ENCODE data around the gene LAMC1. TPM values are rescaled to one million over a fixed set of nuclear protein-coding genes. Genes with fewer than 3 reads are reported as not detected.
"Not testable (repeated sequence)": the region's sequence is repeated elsewhere in the genome, so short reads cannot be mapped to it uniquely, and the experiment has no call there.

Gene LAMC1
- total and polyA plus RNA-seq, 5 donors from 2014 or later = 1.1 TPM; not detected in 4

DNA sequence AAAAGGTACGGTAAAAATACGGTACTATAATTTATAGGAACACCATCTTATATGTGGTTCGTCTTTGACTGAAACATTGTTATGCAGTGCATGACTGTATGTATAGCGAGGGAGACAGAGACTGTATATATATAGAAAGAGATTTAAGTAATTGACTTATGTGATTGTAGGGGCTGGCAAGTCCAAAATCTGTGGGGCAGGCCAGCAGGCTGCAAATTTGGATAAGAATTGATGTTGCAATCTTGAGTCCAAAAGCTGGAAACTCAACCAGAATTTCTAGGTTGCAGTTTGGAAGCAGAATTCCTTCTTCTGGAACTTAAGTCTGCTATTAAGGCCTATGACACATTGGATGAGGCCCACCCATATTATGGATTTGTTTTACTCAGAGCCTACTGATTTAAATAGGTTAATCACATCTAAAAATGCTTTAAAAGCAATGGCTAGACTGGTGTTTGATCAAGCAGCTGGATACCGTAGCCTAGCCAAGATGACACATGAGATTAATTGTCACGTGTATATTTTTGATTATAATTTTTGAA is 42.0 kb downstream of the LAMC1 start:
- no peak overlapping the region for H3K27ac Mint-ChIP-seq
- no peaks in the 10 kb centered on the region for H3K27me3 ChIP-seq (ENCODE audit: control insufficient read depth, insufficient read depth, low read length)
- H3K36me3 Mint-ChIP-seq = no peaks in the 10 kb centered on the region
- no peaks in the 10 kb centered on the region for H3K9me3 ChIP-seq (ENCODE audit: control insufficient read depth in 2 of 2, low read length in 2 of 2)
- H3K4me3 ChIP-seq (ENCODE audit: low read depth, low read length) = no peak overlapping the region
- H3K27me3 Mint-ChIP-seq = peaks cover 12% of the 10 kb centered on the region
- ATAC-seq (ENCODE audit: low read depth in 2 of 2) (no peak), DNase-seq (no peak)
- H3K4me1 ChIP-seq (ENCODE audit: control insufficient read depth, insufficient read depth, low read length, poor library complexity, severe bottlenecking) = no peaks in the 10 kb centered on the region
- H3K27ac ChIP-seq (ENCODE audit: insufficient read depth, low read length, poor library complexity, severe bottlenecking) = no peak overlapping the region
- no peak overlapping the region for H3K4me3 Mint-ChIP-seq
- H3K36me3 ChIP-seq (ENCODE audit: control insufficient read depth, insufficient read depth, low read length) = no peaks in the 10 kb centered on the region
- H3K4me1 Mint-ChIP-seq = no peaks in the 10 kb centered on the region
- H3K9me3 Mint-ChIP-seq = peaks cover 0 to 3% (median 0%) of the 10 kb centered on the region in 7 donors

DNA sequence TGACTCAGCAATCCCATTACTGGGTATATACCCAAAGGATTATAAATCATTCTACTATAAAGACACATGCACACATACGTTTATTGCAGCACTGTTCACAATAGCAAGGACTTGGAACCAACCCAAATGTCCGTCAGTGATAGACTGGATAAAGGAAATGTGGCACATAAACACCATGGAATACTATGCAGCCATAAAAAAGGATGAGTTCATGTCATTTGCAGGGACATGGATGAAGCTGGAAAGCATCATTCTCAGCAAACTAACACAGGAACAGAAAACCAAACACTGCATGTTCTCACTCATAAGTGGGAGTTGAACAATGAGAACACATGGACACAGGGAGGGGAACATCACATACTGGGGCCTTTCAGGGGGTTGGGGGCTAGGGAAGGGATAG is 43.2 kb downstream of the LAMC1 start:
- not testable (repeated sequence) for H3K4me3 Mint-ChIP-seq; H3K27ac ChIP-seq (ENCODE audit: insufficient read depth, low read length, poor library complexity, severe bottlenecking); H3K4me3 ChIP-seq (ENCODE audit: low read depth, low read length); H3K27ac Mint-ChIP-seq; H3K9me3 ChIP-seq (ENCODE audit: control insufficient read depth in 2 of 2, low read length in 2 of 2); H3K4me1 ChIP-seq (ENCODE audit: control insufficient read depth, insufficient read depth, low read length, poor library complexity, severe bottlenecking); H3K4me1 Mint-ChIP-seq; DNase-seq; H3K36me3 Mint-ChIP-seq; H3K36me3 ChIP-seq (ENCODE audit: control insufficient read depth, insufficient read depth, low read length); ATAC-seq (ENCODE audit: low read depth in 2 of 2); H3K27me3 ChIP-seq (ENCODE audit: control insufficient read depth, insufficient read depth, low read length); H3K9me3 Mint-ChIP-seq
- H3K27me3 Mint-ChIP-seq = peaks cover 15% of the 10 kb centered on the region

DNA sequence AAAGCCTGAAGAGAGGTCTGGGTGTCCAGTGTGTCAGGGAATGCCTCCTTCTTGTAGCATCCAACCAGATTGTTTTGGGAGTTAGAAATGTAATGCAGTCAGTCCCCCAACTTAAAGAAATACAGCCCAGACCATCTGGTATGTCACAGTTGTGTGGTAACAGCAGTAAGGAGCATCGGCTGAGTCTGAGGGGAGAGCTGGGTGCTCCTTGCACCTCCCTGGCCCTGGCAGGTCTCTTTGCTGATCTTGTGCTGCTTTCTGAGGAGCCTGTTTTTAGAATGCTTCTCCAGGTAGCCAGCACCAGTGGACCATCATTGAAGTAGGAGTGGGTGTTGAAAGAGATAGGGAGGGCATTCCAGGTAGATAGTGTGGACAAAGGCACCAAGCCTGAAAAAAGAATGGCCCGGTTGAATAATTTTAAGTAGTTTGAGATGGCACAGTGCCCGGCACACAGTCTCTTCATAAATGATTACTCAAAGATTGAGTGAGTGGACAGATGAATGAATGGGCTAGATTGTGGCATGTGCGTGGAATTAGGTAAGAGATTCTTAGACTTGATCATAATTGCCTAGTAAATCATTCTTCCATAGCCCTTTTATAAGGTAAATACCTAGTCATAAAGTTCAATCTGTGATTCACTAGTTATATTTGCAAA is 46.5 kb downstream of the LAMC1 start:
- H3K4me3 Mint-ChIP-seq = no peak overlapping the region
- no peaks in the 10 kb centered on the region for H3K36me3 Mint-ChIP-seq
- H3K4me1 ChIP-seq (ENCODE audit: control insufficient read depth, insufficient read depth, low read length, poor library complexity, severe bottlenecking) = no peaks in the 10 kb centered on the region
- H3K27me3 ChIP-seq (ENCODE audit: control insufficient read depth, insufficient read depth, low read length) = peaks cover 5% of the 10 kb centered on the region
- peaks cover 10% of the 10 kb centered on the region for H3K27me3 Mint-ChIP-seq
- no peak overlapping the region for H3K27ac ChIP-seq (ENCODE audit: insufficient read depth, low read length, poor library complexity, severe bottlenecking)
- no peaks in the 10 kb centered on the region for H3K9me3 ChIP-seq (ENCODE audit: control insufficient read depth in 2 of 2, low read length in 2 of 2)
- peaks cover 0 to 3% (median 0%) of the 10 kb centered on the region in 7 donors for H3K9me3 Mint-ChIP-seq
- ATAC-seq (ENCODE audit: low read depth in 2 of 2) = no peak
- no peaks in the 10 kb centered on the region for H3K4me1 Mint-ChIP-seq
- H3K36me3 ChIP-seq (ENCODE audit: control insufficient read depth, insufficient read depth, low read length) = no peaks in the 10 kb centered on the region
- no peak for DNase-seq
- H3K4me3 ChIP-seq (ENCODE audit: low read depth, low read length) = no peak overlapping the region
- H3K27ac Mint-ChIP-seq = no peak overlapping the region

DNA sequence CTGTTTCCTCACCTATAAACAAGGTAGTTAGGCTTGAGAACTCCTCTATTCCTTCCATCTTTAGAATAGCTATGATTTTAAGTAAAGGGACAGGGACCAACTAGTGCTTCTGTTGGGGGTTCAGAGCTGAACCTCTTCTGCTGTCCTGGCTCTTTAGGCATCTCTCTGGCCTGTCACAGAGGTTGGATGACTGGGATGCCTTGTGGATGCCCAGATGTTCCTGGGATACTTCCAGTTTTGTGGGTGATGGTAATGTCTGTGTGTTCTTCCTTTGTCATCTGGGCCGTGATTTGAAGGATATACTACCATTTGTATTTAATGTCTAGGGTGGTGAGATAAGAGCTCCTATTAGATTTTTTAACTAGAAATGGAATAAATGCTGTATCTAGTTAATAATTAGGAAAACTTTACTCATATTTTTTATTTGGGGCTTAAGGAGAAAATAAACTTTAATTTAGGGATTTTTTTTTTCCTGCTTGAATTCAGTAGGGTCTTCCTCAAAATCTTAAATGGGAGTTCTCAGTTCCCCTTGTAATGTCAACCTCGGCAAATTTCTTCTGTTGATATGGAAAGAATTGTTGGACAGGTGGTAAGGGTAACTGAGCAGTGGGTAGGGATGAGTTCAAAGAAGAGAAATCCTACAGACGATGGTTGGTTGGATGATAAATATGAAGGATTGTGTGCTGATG is 47.2 kb downstream of the LAMC1 start:
- Mint-ChIP-seq H3K36me3 (no peaks in the 10 kb centered on the region), H3K9me3 (peaks cover 0 to 3% (median 0%) of the 10 kb centered on the region in 7 donors), H3K27ac (no peak overlapping the region), H3K4me3 (no peak overlapping the region), H3K27me3 (peaks cover 13% of the 10 kb centered on the region), H3K4me1 (no peaks in the 10 kb centered on the region)
- H3K4me3 ChIP-seq (ENCODE audit: low read depth, low read length) = no peak overlapping the region
- H3K36me3 ChIP-seq (ENCODE audit: control insufficient read depth, insufficient read depth, low read length) = no peaks in the 10 kb centered on the region
- ATAC-seq (ENCODE audit: low read depth in 2 of 2) (no peak), DNase-seq (no peak)
- no peaks in the 10 kb centered on the region for H3K4me1 ChIP-seq (ENCODE audit: control insufficient read depth, insufficient read depth, low read length, poor library complexity, severe bottlenecking)
- no peak overlapping the region for H3K27ac ChIP-seq (ENCODE audit: insufficient read depth, low read length, poor library complexity, severe bottlenecking)
- H3K9me3 ChIP-seq (ENCODE audit: control insufficient read depth in 2 of 2, low read length in 2 of 2) = no peaks in the 10 kb centered on the region
- H3K27me3 ChIP-seq (ENCODE audit: control insufficient read depth, insufficient read depth, low read length) = peaks cover 5% of the 10 kb centered on the region

DNA sequence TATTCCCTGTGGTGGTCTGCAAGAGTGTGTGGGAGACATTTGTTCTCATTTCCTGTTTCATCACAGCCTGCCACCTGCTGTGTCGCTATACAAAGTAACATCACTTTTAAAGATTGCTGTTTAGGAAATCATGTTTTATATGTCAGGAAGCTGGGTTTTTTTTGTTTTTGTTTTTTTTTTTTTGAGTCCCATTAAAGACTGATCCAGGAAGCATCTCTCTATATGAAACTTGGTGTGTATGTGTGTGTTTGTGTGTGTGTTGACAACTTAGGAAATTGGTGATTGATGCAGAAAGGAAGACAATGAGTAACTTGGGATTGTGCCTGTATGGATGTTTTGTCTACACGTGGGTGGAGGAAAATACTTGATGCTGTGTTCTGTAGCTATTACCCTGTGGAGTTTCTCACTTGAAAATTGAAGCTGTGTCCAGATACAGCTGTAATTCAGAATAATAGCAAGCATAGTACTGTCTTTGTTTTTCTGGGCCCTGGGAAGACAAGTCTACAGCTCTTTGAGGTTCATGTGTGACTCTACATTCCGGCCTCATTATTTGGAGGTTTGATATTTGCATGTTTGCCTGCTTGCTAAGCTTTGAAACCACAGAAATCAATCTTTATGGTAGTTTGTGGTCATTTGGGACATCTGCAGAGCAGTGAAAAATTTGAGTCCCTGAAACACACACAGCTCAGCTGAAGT is 47.9 kb downstream of the LAMC1 start:
- no peak overlapping the region for H3K4me3 Mint-ChIP-seq
- DNase-seq (no peak), ATAC-seq (ENCODE audit: low read depth in 2 of 2) (no peak)
- no peak overlapping the region for H3K4me3 ChIP-seq (ENCODE audit: low read depth, low read length)
- H3K9me3 Mint-ChIP-seq = peaks cover 0 to 3% (median 0%) of the 10 kb centered on the region in 7 donors
- H3K4me1 Mint-ChIP-seq = no peaks in the 10 kb centered on the region
- H3K36me3 Mint-ChIP-seq = no peaks in the 10 kb centered on the region
- H3K27me3 Mint-ChIP-seq = peaks cover 13% of the 10 kb centered on the region
- H3K27me3 ChIP-seq (ENCODE audit: control insufficient read depth, insufficient read depth, low read length) = peaks cover 5% of the 10 kb centered on the region
- no peak overlapping the region for H3K27ac Mint-ChIP-seq
- no peaks in the 10 kb centered on the region for H3K36me3 ChIP-seq (ENCODE audit: control insufficient read depth, insufficient read depth, low read length)
- H3K4me1 ChIP-seq (ENCODE audit: control insufficient read depth, insufficient read depth, low read length, poor library complexity, severe bottlenecking) = no peaks in the 10 kb centered on the region
- no peaks in the 10 kb centered on the region for H3K9me3 ChIP-seq (ENCODE audit: control insufficient read depth in 2 of 2, low read length in 2 of 2)
- H3K27ac ChIP-seq (ENCODE audit: insufficient read depth, low read length, poor library complexity, severe bottlenecking) = no peak overlapping the region

DNA sequence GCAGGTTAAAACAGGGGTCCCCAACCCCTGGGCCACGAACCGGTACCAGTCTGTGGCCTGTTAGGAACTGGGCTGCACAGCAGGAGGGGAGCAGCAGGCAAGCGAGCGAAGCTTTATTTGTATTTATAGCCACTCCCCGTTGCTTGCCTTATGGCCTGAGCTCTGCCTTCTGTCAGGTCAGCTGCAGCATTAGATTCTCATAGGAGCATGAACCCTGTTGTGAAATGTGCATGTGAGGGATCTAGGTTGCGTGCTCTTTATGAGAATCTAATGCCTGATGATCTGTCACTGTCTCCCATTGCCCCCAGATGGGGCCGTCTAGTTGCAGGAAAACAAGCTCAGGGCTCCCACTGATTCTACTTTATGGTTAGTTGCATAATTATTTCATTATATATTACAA is 49.4 kb downstream of the LAMC1 start:
- not testable (repeated sequence) for H3K4me3 Mint-ChIP-seq; H3K27me3 ChIP-seq (ENCODE audit: control insufficient read depth, insufficient read depth, low read length); ATAC-seq (ENCODE audit: low read depth in 2 of 2)

DNA sequence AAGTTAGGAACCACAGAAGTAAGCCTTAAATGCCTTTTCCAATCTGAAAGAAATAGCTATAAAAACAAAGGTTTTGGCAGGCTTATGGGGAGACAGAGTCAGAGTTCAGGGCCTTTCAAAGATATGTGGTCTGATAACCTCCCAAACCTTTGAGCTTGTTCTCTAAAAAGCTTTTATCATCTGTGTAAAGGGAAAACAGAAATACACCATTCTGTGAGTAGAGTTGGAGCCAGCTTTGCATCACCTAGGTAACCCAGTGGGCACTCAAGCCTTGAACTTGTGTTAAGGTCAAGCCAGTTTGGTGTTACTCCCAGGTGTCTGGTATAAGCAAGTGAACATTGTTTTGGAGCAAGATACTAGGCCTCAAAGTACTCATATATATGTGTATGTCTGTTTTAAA is 50.1 kb downstream of the LAMC1 start:
- Mint-ChIP-seq H3K4me3 (no peak overlapping the region), H3K4me1 (no peaks in the 10 kb centered on the region), H3K36me3 (no peaks in the 10 kb centered on the region), H3K9me3 (no peaks in the 10 kb centered on the region), H3K27ac (no peak overlapping the region), H3K27me3 (peaks cover 13% of the 10 kb centered on the region)
- DNase-seq = no peak
- Histone ChIP-seq H3K27ac (ENCODE audit: insufficient read depth, low read length, poor library complexity, severe bottlenecking) (no peak overlapping the region), H3K27me3 (ENCODE audit: control insufficient read depth, insufficient read depth, low read length) (peaks cover 5% of the 10 kb centered on the region), H3K36me3 (ENCODE audit: control insufficient read depth, insufficient read depth, low read length) (no peaks in the 10 kb centered on the region), H3K9me3 (ENCODE audit: control insufficient read depth in 2 of 2, low read length in 2 of 2) (no peaks in the 10 kb centered on the region), H3K4me3 (ENCODE audit: low read depth, low read length) (no peak overlapping the region), H3K4me1 (ENCODE audit: control insufficient read depth, insufficient read depth, low read length, poor library complexity, severe bottlenecking) (no peaks in the 10 kb centered on the region)
- no peak for ATAC-seq (ENCODE audit: low read depth in 2 of 2)

More for the DNA sequence above, 49.4 kb downstream of the LAMC1 start:
- peaks cover 13% of the 10 kb centered on the region for H3K27me3 Mint-ChIP-seq
- not testable (repeated sequence) for H3K36me3 ChIP-seq (ENCODE audit: control insufficient read depth, insufficient read depth, low read length); H3K27ac ChIP-seq (ENCODE audit: insufficient read depth, low read length, poor library complexity, severe bottlenecking); H3K36me3 Mint-ChIP-seq; H3K4me1 ChIP-seq (ENCODE audit: control insufficient read depth, insufficient read depth, low read length, poor library complexity, severe bottlenecking); H3K4me1 Mint-ChIP-seq; H3K4me3 ChIP-seq (ENCODE audit: low read depth, low read length); H3K9me3 Mint-ChIP-seq; H3K27ac Mint-ChIP-seq; H3K9me3 ChIP-seq (ENCODE audit: control insufficient read depth in 2 of 2, low read length in 2 of 2); DNase-seq
